HFFc6 (cell line): ENCODE data around the gene RTN1. TPM values are rescaled to one million over a fixed set of nuclear protein-coding genes. Genes with fewer than 3 reads are reported as not detected.

Experiments
- DNase-seq: peaks from one replicate; pipeline ENCODE4 v3.0.0-alpha.2; 2018
- H3K27ac Mint-ChIP-seq: 2 replicates; pipeline ENCODE4 v1.8.0; 2020; ENCODE audit warnings: mild to moderate bottlenecking, mixed read lengths
- H3K27me3 Mint-ChIP-seq: 2 replicates; pipeline ENCODE4 v1.8.0; 2021; ENCODE audit warnings: mild to moderate bottlenecking, moderate library complexity, mixed read lengths; ENCODE audit not compliant: insufficient read depth
- H3K36me3 Mint-ChIP-seq: 2 replicates; pipeline ENCODE4 v1.8.0; 2021; ENCODE audit warnings: low read depth, mixed read lengths
- H3K4me1 Mint-ChIP-seq: 2 replicates; pipeline ENCODE4 v1.8.0; 2020; ENCODE audit warnings: low read depth, mixed read lengths
- H3K4me3 Mint-ChIP-seq: 2 replicates; pipeline ENCODE4 v1.8.0; 2020; ENCODE audit warnings: mild to moderate bottlenecking, moderate library complexity, mixed read lengths
- H3K9me3 Mint-ChIP-seq: 2 replicates; pipeline ENCODE4 v1.8.0; 2020; ENCODE audit warnings: mild to moderate bottlenecking, mixed read lengths
- long read RNA-seq: library from polyadenylated mRNA; unstranded; transcript quantifications from one replicate; pipeline ENCODE4 v2.0.0, GENCODE V29; 2019
- total RNA-seq, 6 experiments: library from RNA; stranded (reverse); fragmentation: NEBNext Ultra II Directional; extraction: Animal tissue kit (Norgen Biotek cat#: 25700); gene quantifications; 2 replicates in 1 of 6; 3 replicates in 5 of 6; pipeline ENCODE4 v1.2.3, GENCODE V29; 2021
- TF ChIP-seq, protein P1 (sequence below): fragments of 200-600 bp; sonication (generic); IDR thresholded peaks from 2 replicates; pipeline ENCODE4 v1.5.0; 2021; ENCODE audit warnings: antibody characterized with exemption, mild to moderate bottlenecking

Gene RTN1
- under 1 TPM in 2 of 6 experiments, not detected in 4; 0.07 to 0.17 TPM for total RNA-seq
- long read RNA-seq: 0 reads

- H3K27ac Mint-ChIP-seq: no peak within 1 kb of the TSS
- H3K27me3 Mint-ChIP-seq: peaks cover 8% of the 10 kb centered on the region
- TF ChIP-seq, protein P1, sequence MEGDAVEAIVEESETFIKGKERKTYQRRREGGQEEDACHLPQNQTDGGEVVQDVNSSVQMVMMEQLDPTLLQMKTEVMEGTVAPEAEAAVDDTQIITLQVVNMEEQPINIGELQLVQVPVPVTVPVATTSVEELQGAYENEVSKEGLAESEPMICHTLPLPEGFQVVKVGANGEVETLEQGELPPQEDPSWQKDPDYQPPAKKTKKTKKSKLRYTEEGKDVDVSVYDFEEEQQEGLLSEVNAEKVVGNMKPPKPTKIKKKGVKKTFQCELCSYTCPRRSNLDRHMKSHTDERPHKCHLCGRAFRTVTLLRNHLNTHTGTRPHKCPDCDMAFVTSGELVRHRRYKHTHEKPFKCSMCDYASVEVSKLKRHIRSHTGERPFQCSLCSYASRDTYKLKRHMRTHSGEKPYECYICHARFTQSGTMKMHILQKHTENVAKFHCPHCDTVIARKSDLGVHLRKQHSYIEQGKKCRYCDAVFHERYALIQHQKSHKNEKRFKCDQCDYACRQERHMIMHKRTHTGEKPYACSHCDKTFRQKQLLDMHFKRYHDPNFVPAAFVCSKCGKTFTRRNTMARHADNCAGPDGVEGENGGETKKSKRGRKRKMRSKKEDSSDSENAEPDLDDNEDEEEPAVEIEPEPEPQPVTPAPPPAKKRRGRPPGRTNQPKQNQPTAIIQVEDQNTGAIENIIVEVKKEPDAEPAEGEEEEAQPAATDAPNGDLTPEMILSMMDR: no peak
- H3K36me3 Mint-ChIP-seq: no peaks in the 10 kb centered on the region
- peaks cover 6% of the 10 kb centered on the region; the same call in 1 of the 2 replicates for H3K4me1 Mint-ChIP-seq
- DNase-seq: no peak
- peak within 1 kb of the TSS; percentile 87 for H3K4me3 Mint-ChIP-seq
- H3K9me3 Mint-ChIP-seq: no peaks in the 10 kb centered on the region
Measured at GRCh38 chr14:59870277-59871165, at the start of gene RTN1. Gene RTN1 (minus strand): TSS chr14:59870776. CDS start chr14:59870630, 146 bp downstream.

DNA sequence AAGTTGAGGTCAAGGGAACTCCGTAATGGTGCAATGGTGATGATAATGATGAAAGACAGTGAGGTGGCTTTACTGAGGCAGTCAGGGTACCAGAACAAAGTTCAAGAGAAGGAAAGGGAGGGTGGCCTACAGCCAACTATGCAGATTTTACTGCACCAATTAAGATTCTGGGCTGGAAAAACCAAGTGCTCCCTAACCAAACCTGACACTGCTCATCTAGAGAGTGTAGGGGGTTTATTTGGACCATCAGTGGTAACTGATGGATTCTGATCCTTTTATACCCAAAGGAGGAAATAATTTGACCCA is 49.8 kb upstream of the RTN1 start:
- TF ChIP-seq, protein P1: no peak
- Mint-ChIP-seq H3K4me1 (no peaks in the 10 kb centered on the region; the same call in 1 of the 2 replicates), H3K27me3 (peaks cover 3% of the 10 kb centered on the region), H3K27ac (no peak overlapping the region), H3K4me3 (no peak overlapping the region), H3K9me3 (no peaks in the 10 kb centered on the region), H3K36me3 (no peaks in the 10 kb centered on the region)
- no peak for DNase-seq

GRCh38 chr14:59919570-59920377 is 49.2 kb upstream of the RTN1 start, which contains the start of gene LRRC9:
Gene LRRC9 (plus strand): TSS chr14:59920144.
- H3K27me3 Mint-ChIP-seq: peaks cover 3% of the 10 kb centered on the region
- no peak for DNase-seq
- no peak within 1 kb of the TSS for H3K27ac Mint-ChIP-seq

GRCh38 chr14:59918824-59919569 is 48.4 kb upstream of the RTN1 start:
- Mint-ChIP-seq H3K27ac (no peak overlapping the region), H3K9me3 (no peaks in the 10 kb centered on the region), H3K27me3 (peaks cover 3% of the 10 kb centered on the region)

More at GRCh38 chr14:59919570-59920377, 49.2 kb upstream of the RTN1 start, which contains the start of gene LRRC9:
- Mint-ChIP-seq H3K4me3 (peak within 1 kb of the TSS; percentile 83), H3K9me3 (no peaks in the 10 kb centered on the region), H3K36me3 (no peaks in the 10 kb centered on the region), H3K4me1 (no peaks in the 10 kb centered on the region; the same call in 1 of the 2 replicates)
- TF ChIP-seq, protein P1: no peak

More at GRCh38 chr14:59918824-59919569, 48.4 kb upstream of the RTN1 start:
- Mint-ChIP-seq H3K4me1 (no peaks in the 10 kb centered on the region; the same call in 1 of the 2 replicates), H3K36me3 (no peaks in the 10 kb centered on the region), H3K4me3 (peak overlapping the region; percentile 83)
- TF ChIP-seq, protein P1: peak; percentile 73
- peak; percentile 18 for DNase-seq
